Measurements from ENCODE around the gene TYW1.

- TF ChIP-seq CTCF (IDR thresholded peaks at IDR 0.05) (no peak), EZH2 (IDR thresholded peaks at IDR 0.05) (no peak), EZH2phosphoT487 (IDR thresholded peaks at IDR 0.05) (no peak)
Observed at GRCh38 chr7:67018940-67019339, 22.3 kb downstream of the TYW1 start.

Measured in neural progenitor cell (in vitro differentiated cells).